ENCODE measurements around the gene EMB.

DNA sequence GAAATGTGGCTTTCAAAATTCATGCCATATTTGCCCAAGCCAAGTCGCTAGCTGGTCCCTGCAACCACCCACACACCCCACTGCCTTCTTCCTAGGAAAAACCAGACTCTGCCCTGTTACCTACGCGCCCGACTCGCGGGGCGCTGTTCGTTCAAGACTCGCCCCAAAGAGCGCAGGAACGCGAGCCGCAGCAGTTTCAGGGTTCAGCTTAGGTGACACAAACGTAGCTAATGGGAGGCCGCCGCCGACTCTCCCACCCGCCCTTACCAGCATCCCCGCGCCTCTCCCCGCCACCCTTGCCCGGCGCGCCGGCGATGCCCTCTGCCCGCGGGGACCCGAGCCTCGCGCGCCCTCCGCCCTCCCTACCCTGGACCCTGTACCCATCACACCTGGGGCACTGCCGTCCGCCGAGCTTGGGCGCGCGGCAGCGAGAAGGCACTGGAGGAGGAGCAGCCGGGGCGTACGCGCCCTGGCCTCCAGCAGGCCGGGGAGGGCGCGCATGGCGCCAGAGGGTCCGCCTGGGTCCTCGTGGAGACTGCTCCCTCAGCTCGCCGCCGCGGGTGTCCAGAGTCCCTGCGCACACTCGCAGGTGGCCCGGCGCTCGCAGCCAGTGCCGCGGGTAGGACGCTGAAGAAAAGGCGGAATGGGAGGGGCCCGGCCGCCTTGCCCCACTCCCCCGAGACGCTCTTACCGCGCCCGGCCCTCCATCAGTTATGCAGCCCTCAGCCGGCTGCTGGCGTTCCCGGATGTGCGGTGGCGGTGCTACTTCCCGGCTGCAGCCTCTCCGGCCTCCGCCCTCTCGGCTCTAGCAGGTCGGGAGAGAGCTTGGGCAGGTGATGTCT lies at the start of gene EMB:
- TF ChIP-seq FOXJ3 (CRISPR knock-in tag; IDR thresholded peaks at IDR 0.05; ENCODE audit: borderline replicate concordance) (no peak), NR2C2 (CRISPR knock-in tag; IDR thresholded peaks at IDR 0.05) (no peak), RORB (CRISPR knock-in tag; IDR thresholded peaks at IDR 0.05) (no peak), CREB1 (CRISPR knock-in tag; IDR thresholded peaks at IDR 0.05) (no peak), NFYB (CRISPR knock-in tag; conservative IDR thresholded peaks at IDR 0.05; ENCODE audit: low read depth) (no peak), TP53 (CRISPR knock-in tag; IDR thresholded peaks at IDR 0.05) (no peak), JUN (CRISPR knock-in tag; IDR thresholded peaks at IDR 0.05) (no peak)
- TF ChIP-seq, protein P1, sequence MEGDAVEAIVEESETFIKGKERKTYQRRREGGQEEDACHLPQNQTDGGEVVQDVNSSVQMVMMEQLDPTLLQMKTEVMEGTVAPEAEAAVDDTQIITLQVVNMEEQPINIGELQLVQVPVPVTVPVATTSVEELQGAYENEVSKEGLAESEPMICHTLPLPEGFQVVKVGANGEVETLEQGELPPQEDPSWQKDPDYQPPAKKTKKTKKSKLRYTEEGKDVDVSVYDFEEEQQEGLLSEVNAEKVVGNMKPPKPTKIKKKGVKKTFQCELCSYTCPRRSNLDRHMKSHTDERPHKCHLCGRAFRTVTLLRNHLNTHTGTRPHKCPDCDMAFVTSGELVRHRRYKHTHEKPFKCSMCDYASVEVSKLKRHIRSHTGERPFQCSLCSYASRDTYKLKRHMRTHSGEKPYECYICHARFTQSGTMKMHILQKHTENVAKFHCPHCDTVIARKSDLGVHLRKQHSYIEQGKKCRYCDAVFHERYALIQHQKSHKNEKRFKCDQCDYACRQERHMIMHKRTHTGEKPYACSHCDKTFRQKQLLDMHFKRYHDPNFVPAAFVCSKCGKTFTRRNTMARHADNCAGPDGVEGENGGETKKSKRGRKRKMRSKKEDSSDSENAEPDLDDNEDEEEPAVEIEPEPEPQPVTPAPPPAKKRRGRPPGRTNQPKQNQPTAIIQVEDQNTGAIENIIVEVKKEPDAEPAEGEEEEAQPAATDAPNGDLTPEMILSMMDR (IDR thresholded peaks at IDR 0.05), result no peak
- TF ChIP-seq, protein P2, sequence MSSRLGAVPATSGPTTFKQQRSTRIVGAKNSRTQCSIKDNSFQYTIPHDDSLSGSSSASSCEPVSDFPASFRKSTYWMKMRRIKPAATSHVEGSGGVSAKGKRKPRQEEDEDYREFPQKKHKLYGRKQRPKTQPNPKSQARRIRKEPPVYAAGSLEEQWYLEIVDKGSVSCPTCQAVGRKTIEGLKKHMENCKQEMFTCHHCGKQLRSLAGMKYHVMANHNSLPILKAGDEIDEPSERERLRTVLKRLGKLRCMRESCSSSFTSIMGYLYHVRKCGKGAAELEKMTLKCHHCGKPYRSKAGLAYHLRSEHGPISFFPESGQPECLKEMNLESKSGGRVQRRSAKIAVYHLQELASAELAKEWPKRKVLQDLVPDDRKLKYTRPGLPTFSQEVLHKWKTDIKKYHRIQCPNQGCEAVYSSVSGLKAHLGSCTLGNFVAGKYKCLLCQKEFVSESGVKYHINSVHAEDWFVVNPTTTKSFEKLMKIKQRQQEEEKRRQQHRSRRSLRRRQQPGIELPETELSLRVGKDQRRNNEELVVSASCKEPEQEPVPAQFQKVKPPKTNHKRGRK (CRISPR knock-in tag; IDR thresholded peaks at IDR 0.05; ENCODE audit: borderline replicate concordance), result no peak
- TF ChIP-seq, protein P3, sequence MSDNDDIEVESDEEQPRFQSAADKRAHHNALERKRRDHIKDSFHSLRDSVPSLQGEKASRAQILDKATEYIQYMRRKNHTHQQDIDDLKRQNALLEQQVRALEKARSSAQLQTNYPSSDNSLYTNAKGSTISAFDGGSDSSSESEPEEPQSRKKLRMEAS (CRISPR knock-in tag; IDR thresholded peaks at IDR 0.05), result peak; percentile 68
- TF ChIP-seq, protein P4, sequence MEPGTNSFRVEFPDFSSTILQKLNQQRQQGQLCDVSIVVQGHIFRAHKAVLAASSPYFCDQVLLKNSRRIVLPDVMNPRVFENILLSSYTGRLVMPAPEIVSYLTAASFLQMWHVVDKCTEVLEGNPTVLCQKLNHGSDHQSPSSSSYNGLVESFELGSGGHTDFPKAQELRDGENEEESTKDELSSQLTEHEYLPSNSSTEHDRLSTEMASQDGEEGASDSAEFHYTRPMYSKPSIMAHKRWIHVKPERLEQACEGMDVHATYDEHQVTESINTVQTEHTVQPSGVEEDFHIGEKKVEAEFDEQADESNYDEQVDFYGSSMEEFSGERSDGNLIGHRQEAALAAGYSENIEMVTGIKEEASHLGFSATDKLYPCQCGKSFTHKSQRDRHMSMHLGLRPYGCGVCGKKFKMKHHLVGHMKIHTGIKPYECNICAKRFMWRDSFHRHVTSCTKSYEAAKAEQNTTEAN (CRISPR knock-in tag; IDR thresholded peaks at IDR 0.05), result no peak

Data from WTC11 (cell line).